ENCODE results near the gene CHD8. TPM values are rescaled to one million over a fixed set of nuclear protein-coding genes. Genes with fewer than 3 reads are reported as not detected.

The CHD8 gene
- total and polyA plus RNA-seq, 10 of the 15 experiments (the other 5 are each of a cell fraction or from before 2014, with no cell fraction given) = 20.2 to 79.5 (median 35.5) TPM

DNA sequence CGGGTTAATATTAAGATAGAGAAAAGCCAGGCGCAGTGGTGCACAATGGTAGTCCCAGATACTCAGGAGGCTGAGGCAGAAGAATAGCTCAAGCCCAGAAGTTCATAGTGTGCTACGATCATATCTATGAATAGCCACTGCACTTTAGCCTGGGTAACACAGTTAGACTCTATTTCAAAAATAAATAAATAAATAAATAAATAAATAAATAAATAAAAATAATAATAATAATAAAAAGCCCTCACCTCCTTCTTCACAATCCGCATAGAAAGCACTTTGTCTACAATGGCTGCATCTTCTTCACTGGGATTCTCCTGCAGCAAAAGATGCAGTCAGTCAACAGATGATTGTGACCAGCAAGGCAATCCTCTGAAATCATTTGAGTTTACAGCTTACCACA lies 40.6 kb downstream of the CHD8 start:
- WGBS (ENCODE audit: insufficient coverage, insufficient replicate concordance, low lambda C conversion rate, missing lambda C conversion rate) = 100% methylated on average over 4 of the region's 4 CpGs
- Histone ChIP-seq H3K4me2 (ENCODE audit: control insufficient read depth, insufficient read depth) (no peak overlapping the region), H4K20me1 (ENCODE audit: control insufficient read depth, insufficient read depth) (no peaks in the 10 kb centered on the region), H3K4me1 (ENCODE audit: control insufficient read depth, insufficient read depth, low read length) (peaks cover 9% of the 10 kb centered on the region; the same call in 1 of the 2 replicates), H3K4me3 (no peak overlapping the region), H3K79me2 (ENCODE audit: control insufficient read depth, insufficient read depth, low read length) (no peaks in the 10 kb centered on the region), H3K9me3 (replicated peaks; ENCODE audit: control insufficient read depth, insufficient read depth, low read length) (no peaks in the 10 kb centered on the region), H2AFZ (ENCODE audit: control insufficient read depth, low read depth, low read length) (no peak overlapping the region), H3K27ac (ENCODE audit: control insufficient read depth, insufficient read depth) (no peak overlapping the region), H3K36me3 (ENCODE audit: control insufficient read depth in 2 of 2, insufficient read depth in 2 of 2, low read length in 1 of 2) (peaks cover 8 to 13% of the 10 kb centered on the region in 2 experiments; a peak in 3 of 4 replicates), H3K9ac (ENCODE audit: control insufficient read depth, insufficient read depth, low read length) (no peak overlapping the region), H3K27me3 (replicated peaks in 1 of 2; ENCODE audit: control insufficient read depth in 2 of 2, insufficient read depth in 2 of 2, low read length in 1 of 2) (no peaks in the 10 kb centered on the region)
- FAIRE-seq (no peak), DNase-seq (ENCODE audit: low read depth, low spot score) (no peak), ATAC-seq (no peak)
- RAD21 ChIA-PET (ENCODE audit: unreplicated experiment) = interaction anchor here (1.0 to 1.4 kb wide), 2 partner anchors 22 to 33 kb away, joined by 3 to 4 read pairs; no protein-coding TSS in a partner anchor
- in situ Hi-C loops (cut with MboI) (no loop called here), intact Hi-C loops (cut with micrococcal nuclease; ENCODE audit: unreplicated experiment) (no loop called here)
- CTCF ChIA-PET = interaction anchor here (0.6 to 1.0 kb wide), 3 partner anchors 22 to 619 kb away, joined by 3 to 4 read pairs (median 3); no protein-coding TSS in a partner anchor
- no TSS peak for BruUV-seq (replicated peaks)
- SMC1A ChIA-PET (ENCODE audit: uncharacterized antibody, unreplicated experiment) = interaction anchor here (0.7 to 1.8 kb wide), 7 partner anchors 9 to 173 kb away, joined by 3 to 7 read pairs (median 3); no protein-coding TSS in a partner anchor
- POLR2A ChIA-PET = interaction anchor here (0.6 to 1.0 kb wide), 4 partner anchors 18 to 195 kb away, joined by 3 to 8 read pairs (median 4); partner anchors contain the start of gene SUPT16H
- TF ChIP-seq, protein P1, sequence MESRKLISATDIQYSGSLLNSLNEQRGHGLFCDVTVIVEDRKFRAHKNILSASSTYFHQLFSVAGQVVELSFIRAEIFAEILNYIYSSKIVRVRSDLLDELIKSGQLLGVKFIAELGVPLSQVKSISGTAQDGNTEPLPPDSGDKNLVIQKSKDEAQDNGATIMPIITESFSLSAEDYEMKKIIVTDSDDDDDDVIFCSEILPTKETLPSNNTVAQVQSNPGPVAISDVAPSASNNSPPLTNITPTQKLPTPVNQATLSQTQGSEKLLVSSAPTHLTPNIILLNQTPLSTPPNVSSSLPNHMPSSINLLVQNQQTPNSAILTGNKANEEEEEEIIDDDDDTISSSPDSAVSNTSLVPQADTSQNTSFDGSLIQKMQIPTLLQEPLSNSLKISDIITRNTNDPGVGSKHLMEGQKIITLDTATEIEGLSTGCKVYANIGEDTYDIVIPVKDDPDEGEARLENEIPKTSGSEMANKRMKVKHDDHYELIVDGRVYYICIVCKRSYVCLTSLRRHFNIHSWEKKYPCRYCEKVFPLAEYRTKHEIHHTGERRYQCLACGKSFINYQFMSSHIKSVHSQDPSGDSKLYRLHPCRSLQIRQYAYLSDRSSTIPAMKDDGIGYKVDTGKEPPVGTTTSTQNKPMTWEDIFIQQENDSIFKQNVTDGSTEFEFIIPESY (IDR thresholded peaks at IDR 0.05) = no peak
- TF ChIP-seq, protein P2, sequence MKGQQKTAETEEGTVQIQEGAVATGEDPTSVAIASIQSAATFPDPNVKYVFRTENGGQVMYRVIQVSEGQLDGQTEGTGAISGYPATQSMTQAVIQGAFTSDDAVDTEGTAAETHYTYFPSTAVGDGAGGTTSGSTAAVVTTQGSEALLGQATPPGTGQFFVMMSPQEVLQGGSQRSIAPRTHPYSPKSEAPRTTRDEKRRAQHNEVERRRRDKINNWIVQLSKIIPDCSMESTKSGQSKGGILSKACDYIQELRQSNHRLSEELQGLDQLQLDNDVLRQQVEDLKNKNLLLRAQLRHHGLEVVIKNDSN (IDR thresholded peaks at IDR 0.05; ENCODE audit: borderline replicate concordance, extremely low read length, insufficient read depth, low read depth, low read length) = no peak
- TF ChIP-seq TCF7 (IDR thresholded peaks at IDR 0.05; ENCODE audit: borderline replicate concordance) (no peak), TARDBP (IDR thresholded peaks at IDR 0.05; ENCODE audit: borderline replicate concordance) (no peak), CREB1 (IDR thresholded peaks at IDR 0.05; ENCODE audit: low read depth) (no peak), HDGF (IDR thresholded peaks at IDR 0.05) (no peak), ESRRA (IDR thresholded peaks at IDR 0.05; ENCODE audit: low read length) (no peak), NR2C1 (IDR thresholded peaks at IDR 0.05) (no peak)
- TF ChIP-seq, protein P3, sequence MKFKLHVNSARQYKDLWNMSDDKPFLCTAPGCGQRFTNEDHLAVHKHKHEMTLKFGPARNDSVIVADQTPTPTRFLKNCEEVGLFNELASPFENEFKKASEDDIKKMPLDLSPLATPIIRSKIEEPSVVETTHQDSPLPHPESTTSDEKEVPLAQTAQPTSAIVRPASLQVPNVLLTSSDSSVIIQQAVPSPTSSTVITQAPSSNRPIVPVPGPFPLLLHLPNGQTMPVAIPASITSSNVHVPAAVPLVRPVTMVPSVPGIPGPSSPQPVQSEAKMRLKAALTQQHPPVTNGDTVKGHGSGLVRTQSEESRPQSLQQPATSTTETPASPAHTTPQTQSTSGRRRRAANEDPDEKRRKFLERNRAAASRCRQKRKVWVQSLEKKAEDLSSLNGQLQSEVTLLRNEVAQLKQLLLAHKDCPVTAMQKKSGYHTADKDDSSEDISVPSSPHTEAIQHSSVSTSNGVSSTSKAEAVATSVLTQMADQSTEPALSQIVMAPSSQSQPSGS (IDR thresholded peaks at IDR 0.05; ENCODE audit: low read length) = no peak
- TF ChIP-seq, protein P4, sequence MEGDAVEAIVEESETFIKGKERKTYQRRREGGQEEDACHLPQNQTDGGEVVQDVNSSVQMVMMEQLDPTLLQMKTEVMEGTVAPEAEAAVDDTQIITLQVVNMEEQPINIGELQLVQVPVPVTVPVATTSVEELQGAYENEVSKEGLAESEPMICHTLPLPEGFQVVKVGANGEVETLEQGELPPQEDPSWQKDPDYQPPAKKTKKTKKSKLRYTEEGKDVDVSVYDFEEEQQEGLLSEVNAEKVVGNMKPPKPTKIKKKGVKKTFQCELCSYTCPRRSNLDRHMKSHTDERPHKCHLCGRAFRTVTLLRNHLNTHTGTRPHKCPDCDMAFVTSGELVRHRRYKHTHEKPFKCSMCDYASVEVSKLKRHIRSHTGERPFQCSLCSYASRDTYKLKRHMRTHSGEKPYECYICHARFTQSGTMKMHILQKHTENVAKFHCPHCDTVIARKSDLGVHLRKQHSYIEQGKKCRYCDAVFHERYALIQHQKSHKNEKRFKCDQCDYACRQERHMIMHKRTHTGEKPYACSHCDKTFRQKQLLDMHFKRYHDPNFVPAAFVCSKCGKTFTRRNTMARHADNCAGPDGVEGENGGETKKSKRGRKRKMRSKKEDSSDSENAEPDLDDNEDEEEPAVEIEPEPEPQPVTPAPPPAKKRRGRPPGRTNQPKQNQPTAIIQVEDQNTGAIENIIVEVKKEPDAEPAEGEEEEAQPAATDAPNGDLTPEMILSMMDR (IDR thresholded peaks at IDR 0.05 in 2 of 3, conservative IDR thresholded peaks at IDR 0.05 in 1 of 3; ENCODE audit: control insufficient read depth in 2 of 3, extremely low read depth in 1 of 3, insufficient read depth in 1 of 3, low read depth in 3 of 3, low read length in 3 of 3) = no peak
- TF ChIP-seq, protein P5, sequence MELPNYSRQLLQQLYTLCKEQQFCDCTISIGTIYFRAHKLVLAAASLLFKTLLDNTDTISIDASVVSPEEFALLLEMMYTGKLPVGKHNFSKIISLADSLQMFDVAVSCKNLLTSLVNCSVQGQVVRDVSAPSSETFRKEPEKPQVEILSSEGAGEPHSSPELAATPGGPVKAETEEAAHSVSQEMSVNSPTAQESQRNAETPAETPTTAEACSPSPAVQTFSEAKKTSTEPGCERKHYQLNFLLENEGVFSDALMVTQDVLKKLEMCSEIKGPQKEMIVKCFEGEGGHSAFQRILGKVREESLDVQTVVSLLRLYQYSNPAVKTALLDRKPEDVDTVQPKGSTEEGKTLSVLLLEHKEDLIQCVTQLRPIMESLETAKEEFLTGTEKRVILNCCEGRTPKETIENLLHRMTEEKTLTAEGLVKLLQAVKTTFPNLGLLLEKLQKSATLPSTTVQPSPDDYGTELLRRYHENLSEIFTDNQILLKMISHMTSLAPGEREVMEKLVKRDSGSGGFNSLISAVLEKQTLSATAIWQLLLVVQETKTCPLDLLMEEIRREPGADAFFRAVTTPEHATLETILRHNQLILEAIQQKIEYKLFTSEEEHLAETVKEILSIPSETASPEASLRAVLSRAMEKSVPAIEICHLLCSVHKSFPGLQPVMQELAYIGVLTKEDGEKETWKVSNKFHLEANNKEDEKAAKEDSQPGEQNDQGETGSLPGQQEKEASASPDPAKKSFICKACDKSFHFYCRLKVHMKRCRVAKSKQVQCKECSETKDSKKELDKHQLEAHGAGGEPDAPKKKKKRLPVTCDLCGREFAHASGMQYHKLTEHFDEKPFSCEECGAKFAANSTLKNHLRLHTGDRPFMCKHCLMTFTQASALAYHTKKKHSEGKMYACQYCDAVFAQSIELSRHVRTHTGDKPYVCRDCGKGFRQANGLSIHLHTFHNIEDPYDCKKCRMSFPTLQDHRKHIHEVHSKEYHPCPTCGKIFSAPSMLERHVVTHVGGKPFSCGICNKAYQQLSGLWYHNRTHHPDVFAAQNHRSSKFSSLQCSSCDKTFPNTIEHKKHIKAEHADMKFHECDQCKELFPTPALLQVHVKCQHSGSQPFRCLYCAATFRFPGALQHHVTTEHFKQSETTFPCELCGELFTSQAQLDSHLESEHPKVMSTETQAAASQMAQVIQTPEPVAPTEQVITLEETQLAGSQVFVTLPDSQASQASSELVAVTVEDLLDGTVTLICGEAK (IDR thresholded peaks at IDR 0.05; ENCODE audit: borderline replicate concordance) = no peak

Measured in GM12878 (cell line).